ENCODE data around the gene ARL5B. TPM values are rescaled to one million over a fixed set of nuclear protein-coding genes. Genes with fewer than 3 reads are reported as not detected.

ARL5B gene
- total RNA-seq, result 10 to 100 TPM in 3 of 5 donors, 1 to 10 TPM in 2; 3.8 to 40.4 (median 13.6) TPM
- 1 to 10 TPM; 2.3 to 2.9 (median 2.6) TPM for polyA plus RNA-seq
- long read RNA-seq, donor 1, full-length matches to known transcripts, result 1 of 1 reads
- long read RNA-seq, donor 1, partial matches to known transcripts, result 0 of 1 reads
- long read RNA-seq, donor 1, other reads (novel, unspliced or antisense), result 0 of 1 reads
- long read RNA-seq, donor 2, full-length matches to known transcripts, result 5 of 5 reads
- long read RNA-seq, donor 2, partial matches to known transcripts, result 0 of 5 reads
- long read RNA-seq, donor 2, other reads (novel, unspliced or antisense), result 0 of 5 reads
- long read RNA-seq, donor 3, full-length matches to known transcripts, result 3 of 3 reads
- long read RNA-seq, donor 3, partial matches to known transcripts, result 0 of 3 reads
- long read RNA-seq, donor 3, other reads (novel, unspliced or antisense), result 0 of 3 reads
- long read RNA-seq, donor 4, result 0 reads
- long read RNA-seq, donor 5, full-length matches to known transcripts, result 8 of 8 reads
- long read RNA-seq, donor 5, partial matches to known transcripts, result 0 of 8 reads
- long read RNA-seq, donor 5, other reads (novel, unspliced or antisense), result 0 of 8 reads
- long read RNA-seq, donor 6, full-length matches to known transcripts, result 7 of 7 reads
- long read RNA-seq, donor 6, partial matches to known transcripts, result 0 of 7 reads
- long read RNA-seq, donor 6, other reads (novel, unspliced or antisense), result 0 of 7 reads
- long read RNA-seq, donor 7, full-length matches to known transcripts, result 3 of 3 reads
- long read RNA-seq, donor 7, partial matches to known transcripts, result 0 of 3 reads
- long read RNA-seq, donor 7, other reads (novel, unspliced or antisense), result 0 of 3 reads
- long read RNA-seq, donor 8, full-length matches to known transcripts, result 4 of 9 reads
- long read RNA-seq, donor 8, partial matches to known transcripts, result 5 of 9 reads
- long read RNA-seq, donor 8, other reads (novel, unspliced or antisense), result 0 of 9 reads
- long read RNA-seq, donor 9, full-length matches to known transcripts, result 2 of 2 reads
- long read RNA-seq, donor 9, partial matches to known transcripts, result 0 of 2 reads
- long read RNA-seq, donor 9, other reads (novel, unspliced or antisense), result 0 of 2 reads
- long read RNA-seq, donor 10, full-length matches to known transcripts, result 1 of 1 reads
- long read RNA-seq, donor 10, partial matches to known transcripts, result 0 of 1 reads
- long read RNA-seq, donor 10, other reads (novel, unspliced or antisense), result 0 of 1 reads

GRCh38 chr10:18659125-18659818, at the start of gene ARL5B:
ARL5B (plus strand) TSS chr10:18659431; CDS start chr10:18659638, 207 bp downstream.
- Histone ChIP-seq H3K4me1 (peaks cover 17 to 43% (median 32%) of the 10 kb centered on the region in 4 donors), H3K27me3 (no peaks in the 10 kb centered on the region), H3K36me3 (no peaks in the 10 kb centered on the region), H3K27ac (peak within 1 kb of the TSS; percentile 93 to 98 (median 97)), H3K4me3 (peak within 1 kb of the TSS; percentile 66 to 91 (median 82)), H3K9me3 (no peaks in the 10 kb centered on the region)
- DNase-seq, result peak; percentile 98 to 99
- intact Hi-C loops (cut with DNase I; ENCODE audit: low total_unique reads), result no loop called here
- TF ChIP-seq EP300 (IDR thresholded peaks at IDR 0.05), result peak; percentile 91
- no peak for TF ChIP-seq CTCF (IDR thresholded peaks at IDR 0.05)
- peak in 1 of 4 donors; percentile 70 for TF ChIP-seq POLR2A (IDR thresholded peaks at IDR 0.05)
- TF ChIP-seq POLR2AphosphoS5 (IDR thresholded peaks at IDR 0.05), result peak; percentile 91 to 96 (median 94)
- 0 to 1% (median 0%) methylated on average over 40 to 72 of the region's 72 CpGs for WGBS, 5 donors

- intact Hi-C loops (cut with DNase I; ENCODE audit: low total_unique reads), result no loop called here
- DNase-seq, result peak in 1 of 2 donors; percentile 55
- H3K4me3 ChIP-seq, result no peak overlapping the region
- peak in 2 of 3 donors; percentile 15 to 16 for TF ChIP-seq POLR2AphosphoS5 (IDR thresholded peaks at IDR 0.05)
- TF ChIP-seq EP300 (IDR thresholded peaks at IDR 0.05), result no peak
- H3K27ac ChIP-seq, result peak overlapping the region in 4 of 5 donors; percentile 24 to 38 (median 28)
- H3K27me3 ChIP-seq, result no peaks in the 10 kb centered on the region
- WGBS, 5 donors, result 59 to 68% (median 67%) methylated on average over 3 of the region's 3 CpGs
- H3K9me3 ChIP-seq, result no peaks in the 10 kb centered on the region
- H3K36me3 ChIP-seq, result peaks cover 0 to 51% (median 29%) of the 10 kb centered on the region in 4 donors
- H3K4me1 ChIP-seq, result peaks cover 0 to 10% (median 0%) of the 10 kb centered on the region in 4 donors
These were observed 48.7 kb upstream of the ARL5B start for GRCh38 chr10:18610517-18610916.

- H3K9me3 ChIP-seq, result no peaks in the 10 kb centered on the region
- no peak overlapping the region for H3K4me3 ChIP-seq
- no peak for DNase-seq
- H3K36me3 ChIP-seq, result peaks cover 0 to 54% (median 31%) of the 10 kb centered on the region in 4 donors
- 91 to 98% (median 96%) methylated on average over 4 of the region's 4 CpGs for WGBS, 5 donors
- intact Hi-C loops (cut with DNase I; ENCODE audit: low total_unique reads), result no loop called here
- peaks cover 0 to 10% (median 0%) of the 10 kb centered on the region in 4 donors for H3K4me1 ChIP-seq
- TF ChIP-seq POLR2A (IDR thresholded peaks at IDR 0.05) (no peak), CTCF (IDR thresholded peaks at IDR 0.05) (no peak), POLR2AphosphoS5 (IDR thresholded peaks at IDR 0.05) (no peak), EP300 (IDR thresholded peaks at IDR 0.05) (no peak)
- H3K27me3 ChIP-seq, result no peaks in the 10 kb centered on the region
- peak overlapping the region in 2 of 5 donors; percentile 19 to 25 for H3K27ac ChIP-seq
These were observed 48.1 kb upstream of the ARL5B start for GRCh38 chr10:18611168-18611567.

GRCh38 chr10:18615618-18616017, 43.6 kb upstream of the ARL5B start:
- no peak for DNase-seq
- Histone ChIP-seq H3K4me3 (no peak overlapping the region), H3K27ac (no peak overlapping the region), H3K36me3 (peaks cover 0 to 44% (median 24%) of the 10 kb centered on the region in 4 donors), H3K9me3 (no peaks in the 10 kb centered on the region), H3K4me1 (no peaks in the 10 kb centered on the region), H3K27me3 (no peaks in the 10 kb centered on the region)
- 91 to 100% (median 94%) methylated on average over 4 of the region's 4 CpGs for WGBS, 5 donors
- TF ChIP-seq POLR2AphosphoS5 (IDR thresholded peaks at IDR 0.05), result no peak
- no peak for TF ChIP-seq EP300 (IDR thresholded peaks at IDR 0.05)
- no peak for TF ChIP-seq CTCF (IDR thresholded peaks at IDR 0.05)
- TF ChIP-seq POLR2A (IDR thresholded peaks at IDR 0.05), result no peak
- intact Hi-C loops (cut with DNase I; ENCODE audit: low total_unique reads), result no loop called here

Measured in stomach (tissue), 19 donors.